ENCODE measurements around the gene STK35.

The STK35 gene

GRCh38 chr20:2195614-2196013 is 94.0 kb downstream of the STK35 start:
- no peak for DNase-seq (ENCODE audit: low read depth in 2 of 2)
- no peak for TF ChIP-seq CTCF (IDR thresholded peaks at IDR 0.05; ENCODE audit: low read depth, low read length)
- H3K4me3 ChIP-seq (replicated peaks in 1 of 2; ENCODE audit: low read depth in 2 of 2, low read length in 2 of 2), result no peak overlapping the region

DNA sequence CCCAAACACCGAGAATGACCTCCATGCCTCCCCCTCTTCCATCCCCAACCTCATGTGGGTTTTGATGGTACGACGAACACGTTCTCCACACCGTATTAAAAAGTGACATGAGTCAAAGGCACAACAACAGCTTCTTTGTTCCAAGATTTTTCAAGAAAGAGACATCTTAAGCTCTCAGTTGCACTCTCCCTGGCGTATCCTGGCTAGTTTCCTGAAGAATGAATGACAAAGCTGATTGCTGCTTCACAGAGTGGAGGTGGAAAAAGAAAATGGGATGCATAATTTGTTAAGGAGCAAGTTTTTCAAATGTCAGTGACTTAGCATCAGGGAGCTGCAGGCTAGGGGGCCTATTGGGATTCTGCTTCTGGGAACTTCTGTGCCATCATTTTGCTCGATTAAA is 95.5 kb downstream of the STK35 start:
- DNase-seq (ENCODE audit: low read depth in 2 of 2), result no peak
- no peak overlapping the region for H3K4me3 ChIP-seq (replicated peaks in 1 of 2; ENCODE audit: low read depth in 2 of 2, low read length in 2 of 2)
- TF ChIP-seq CTCF (IDR thresholded peaks at IDR 0.05; ENCODE audit: low read depth, low read length), result no peak
